KBM-7 (cell line): ENCODE results near the gene COLQ.

Experiments used
- DNase-seq: peaks from one replicate; pipeline ENCODE4 v3.0.0-alpha.2; 2015
- in situ Hi-C: fragments of 300-500 bp; cut with MboI; formaldehyde crosslinking; loops from 2 replicates; pipeline ENCODE4 v1.14.3; 2020; ENCODE audit warnings: low sequenced_read_pairs, low pct_unique_long_range_greater_than_20kb, mixed read lengths

The COLQ gene

DNA sequence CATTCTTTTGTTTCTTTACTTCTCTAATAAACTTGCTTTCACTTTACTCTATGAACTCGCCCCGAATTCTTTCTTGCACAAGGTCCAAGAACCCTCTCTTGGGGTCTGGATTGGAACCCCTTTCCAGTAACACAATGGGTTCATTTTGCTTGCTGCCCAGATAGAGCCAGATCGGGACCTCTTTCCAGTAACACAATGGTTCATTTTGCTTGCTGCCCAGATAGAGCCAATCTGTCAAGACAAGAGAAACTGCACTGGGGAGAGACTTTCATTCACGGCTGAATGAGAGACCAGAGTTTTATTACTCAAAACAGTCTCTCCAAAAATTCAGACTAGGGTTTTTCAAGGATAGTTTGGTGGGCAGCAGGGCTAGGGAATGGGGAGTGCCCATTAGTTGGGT, 119.6 kb downstream of the COLQ start:
- in situ Hi-C loops: loop anchor here (25.0 kb wide), 1 partner anchor 465 kb away; the partner anchor contains the start of gene NR2C2

More for the DNA sequence above, 119.6 kb downstream of the COLQ start:
- no peak for DNase-seq
